ENCODE results near the gene SEMA6A.

DNA sequence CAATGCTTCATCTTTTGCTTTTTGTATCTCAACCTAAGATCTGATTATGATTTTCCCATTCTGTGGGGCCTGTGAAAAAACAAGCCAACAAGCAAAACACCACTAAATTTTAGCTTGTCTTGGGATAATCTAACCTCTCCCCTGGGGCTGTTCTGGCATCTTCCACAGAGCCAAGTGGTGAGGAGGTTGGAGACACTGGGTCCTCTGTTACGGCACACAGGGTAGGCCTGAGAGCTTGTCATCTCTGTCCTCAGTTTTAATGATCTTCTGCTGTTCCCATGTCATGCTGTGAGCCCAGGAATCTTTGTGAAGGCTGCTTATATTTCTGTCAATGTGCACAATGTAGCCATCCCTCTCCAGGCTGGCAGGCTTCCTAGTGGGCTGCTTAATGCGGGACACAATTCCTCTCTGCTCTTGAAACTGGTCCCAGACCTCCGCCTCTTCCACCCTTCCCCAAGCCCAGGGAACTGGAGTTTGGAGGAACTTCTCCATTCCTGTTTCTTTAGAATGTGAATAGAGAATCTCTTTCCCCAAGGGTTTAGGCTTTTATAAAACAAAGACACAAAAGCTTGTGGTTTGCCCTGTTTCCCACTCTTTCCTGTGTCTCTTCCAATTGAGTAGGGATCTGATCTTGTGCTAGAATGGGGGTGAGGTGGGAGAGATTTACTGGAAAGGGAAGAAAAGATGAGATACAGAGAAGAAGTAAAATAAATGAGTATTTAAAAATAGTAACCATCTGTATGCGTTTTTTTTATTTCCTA lies 30.9 kb upstream of the SEMA6A start:
- TF ChIP-seq POLR2A (IDR thresholded peaks at IDR 0.05; ENCODE audit: low read length) (no peak), GATA1 (IDR thresholded peaks at IDR 0.05; ENCODE audit: low read depth, low read length) (no peak)
